AG10803 (cell line): ENCODE measurements around the gene CRYBA1.

Experiments used
- DNase-seq: peaks from one replicate; pipeline ENCODE4 v3.0.0; 2010; ENCODE audit warnings: low read depth
- H3K4me3 ChIP-seq: 2 replicates; pipeline ENCODE4 v1.5.1; 2011; ENCODE audit warnings: mild to moderate bottlenecking, low read length, control low read depth
- TF ChIP-seq, protein P1 (sequence below): conservative IDR thresholded peaks from 2 replicates; pipeline ENCODE4 v1.5.1; 2011; ENCODE audit warnings: mild to moderate bottlenecking, low read length, control low read depth, inconsistent platforms

CRYBA1 gene

DNA sequence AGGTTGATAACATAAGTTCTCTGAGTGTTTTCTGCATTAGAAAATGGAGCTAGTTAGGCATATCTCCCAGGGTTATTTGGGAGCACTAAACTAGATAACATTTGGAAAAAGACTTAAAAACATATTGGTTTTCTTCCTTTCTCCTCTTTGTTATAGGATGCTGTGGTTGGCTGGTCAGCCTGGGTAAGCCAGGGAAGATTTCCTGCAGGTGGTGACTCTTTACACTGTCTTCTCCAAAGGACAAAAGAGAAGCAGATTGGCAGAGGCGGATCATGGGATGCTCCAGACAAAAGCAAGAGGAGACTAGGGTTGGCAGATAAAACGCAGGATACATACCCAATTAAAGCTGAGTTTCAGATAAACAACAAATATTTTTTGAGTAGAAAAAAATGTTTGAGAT lies 6.2 kb upstream of the CRYBA1 start:
- TF ChIP-seq, protein P1, sequence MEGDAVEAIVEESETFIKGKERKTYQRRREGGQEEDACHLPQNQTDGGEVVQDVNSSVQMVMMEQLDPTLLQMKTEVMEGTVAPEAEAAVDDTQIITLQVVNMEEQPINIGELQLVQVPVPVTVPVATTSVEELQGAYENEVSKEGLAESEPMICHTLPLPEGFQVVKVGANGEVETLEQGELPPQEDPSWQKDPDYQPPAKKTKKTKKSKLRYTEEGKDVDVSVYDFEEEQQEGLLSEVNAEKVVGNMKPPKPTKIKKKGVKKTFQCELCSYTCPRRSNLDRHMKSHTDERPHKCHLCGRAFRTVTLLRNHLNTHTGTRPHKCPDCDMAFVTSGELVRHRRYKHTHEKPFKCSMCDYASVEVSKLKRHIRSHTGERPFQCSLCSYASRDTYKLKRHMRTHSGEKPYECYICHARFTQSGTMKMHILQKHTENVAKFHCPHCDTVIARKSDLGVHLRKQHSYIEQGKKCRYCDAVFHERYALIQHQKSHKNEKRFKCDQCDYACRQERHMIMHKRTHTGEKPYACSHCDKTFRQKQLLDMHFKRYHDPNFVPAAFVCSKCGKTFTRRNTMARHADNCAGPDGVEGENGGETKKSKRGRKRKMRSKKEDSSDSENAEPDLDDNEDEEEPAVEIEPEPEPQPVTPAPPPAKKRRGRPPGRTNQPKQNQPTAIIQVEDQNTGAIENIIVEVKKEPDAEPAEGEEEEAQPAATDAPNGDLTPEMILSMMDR, result no peak
- peak; percentile 25 for DNase-seq
- H3K4me3 ChIP-seq, result no peak overlapping the region

DNA sequence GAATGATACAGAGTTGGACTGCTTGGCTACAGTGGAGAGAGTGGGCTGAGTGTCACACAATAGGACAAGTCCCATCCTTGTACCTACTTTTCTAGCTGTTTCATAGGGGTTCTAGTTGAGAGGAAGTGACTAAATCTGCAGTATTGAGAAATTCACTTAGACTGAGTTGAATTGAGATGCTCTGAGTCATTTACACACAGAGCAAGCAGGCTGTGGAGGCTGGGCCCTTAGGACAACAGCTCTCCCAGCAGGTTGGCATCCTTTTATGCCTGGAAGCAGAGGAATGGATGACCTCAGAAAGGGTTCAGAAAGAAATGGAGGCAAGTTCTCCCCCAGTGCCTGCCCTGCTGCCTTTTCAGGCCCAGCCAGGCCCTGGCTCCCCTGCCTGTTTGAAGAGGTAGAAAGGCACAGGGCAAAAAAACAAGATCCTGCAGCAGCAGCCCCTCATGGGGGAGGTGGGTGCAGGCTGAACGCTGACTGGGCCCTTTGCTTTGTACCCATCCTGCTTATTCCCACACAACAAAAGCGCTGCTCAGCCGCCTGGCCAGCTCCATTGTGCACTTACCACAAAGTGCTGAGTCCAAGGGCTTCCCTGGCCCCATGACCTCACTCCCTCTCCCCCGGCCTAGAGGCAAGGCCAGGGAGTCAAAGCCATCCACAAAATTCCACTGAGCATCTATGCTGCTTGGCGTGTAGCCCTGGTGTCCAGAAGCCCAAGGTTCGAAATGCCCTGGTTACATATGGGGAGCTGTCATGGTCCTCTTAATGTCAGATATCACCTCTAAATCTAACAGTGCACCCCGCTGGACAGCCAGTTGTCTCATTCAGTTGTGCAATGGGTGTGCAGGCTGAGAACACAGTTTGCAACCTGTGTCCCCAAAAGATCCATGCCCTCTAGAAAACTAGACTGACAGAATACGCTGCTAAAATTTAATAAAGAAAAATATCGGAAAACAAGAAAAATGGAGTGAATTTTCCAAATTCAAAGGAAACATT lies 5.4 kb upstream of the CRYBA1 start:
- peak; percentile 97 for DNase-seq
- TF ChIP-seq, protein P1, result no peak; the same call in 1 of the 2 replicates

DNA sequence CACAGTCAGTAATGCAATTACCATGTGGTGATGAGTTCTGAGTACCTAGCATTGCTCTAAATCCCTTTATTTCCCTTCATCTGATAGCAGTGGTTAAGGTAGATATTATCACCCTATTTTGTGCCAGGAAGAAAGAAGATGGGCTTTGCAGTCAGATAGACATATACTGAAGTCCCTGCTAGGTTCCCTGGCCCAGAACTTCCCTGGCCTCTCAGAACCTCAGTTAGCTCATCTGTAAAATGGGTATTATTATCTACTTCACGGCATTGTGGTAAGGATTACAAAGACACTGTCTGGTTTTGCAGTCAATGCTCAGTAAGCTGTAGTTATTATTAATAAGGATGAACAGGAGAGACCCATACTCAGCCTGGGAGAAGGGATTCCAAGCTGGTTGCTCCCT lies 4.6 kb upstream of the CRYBA1 start:
- TF ChIP-seq, protein P1, result no peak
- DNase-seq, result no peak
- no peak overlapping the region for H3K4me3 ChIP-seq

More for the DNA sequence above, 5.4 kb upstream of the CRYBA1 start:
- H3K4me3 ChIP-seq, result no peak overlapping the region

DNA sequence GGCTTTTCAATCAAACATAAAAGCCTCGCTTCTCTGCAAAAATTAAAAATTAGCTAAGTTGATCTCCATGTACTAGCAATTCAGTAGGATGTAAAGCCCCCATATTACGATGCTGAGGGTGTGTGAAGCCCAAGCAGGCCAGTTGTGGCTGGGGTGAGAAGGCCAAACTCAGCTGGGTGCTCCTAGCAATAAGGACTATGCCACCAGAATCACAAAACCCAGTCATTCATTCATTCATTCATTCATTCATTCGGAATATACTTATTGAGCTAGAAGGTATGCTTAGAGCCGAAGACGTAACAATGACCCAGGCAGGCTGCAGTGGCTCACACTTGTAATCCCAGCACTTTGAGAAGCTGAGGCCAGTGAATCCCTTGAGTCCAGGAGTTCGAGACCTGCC lies 3.9 kb upstream of the CRYBA1 start:
- TF ChIP-seq, protein P1, result no peak
- no peak for DNase-seq
- no peak overlapping the region for H3K4me3 ChIP-seq

DNA sequence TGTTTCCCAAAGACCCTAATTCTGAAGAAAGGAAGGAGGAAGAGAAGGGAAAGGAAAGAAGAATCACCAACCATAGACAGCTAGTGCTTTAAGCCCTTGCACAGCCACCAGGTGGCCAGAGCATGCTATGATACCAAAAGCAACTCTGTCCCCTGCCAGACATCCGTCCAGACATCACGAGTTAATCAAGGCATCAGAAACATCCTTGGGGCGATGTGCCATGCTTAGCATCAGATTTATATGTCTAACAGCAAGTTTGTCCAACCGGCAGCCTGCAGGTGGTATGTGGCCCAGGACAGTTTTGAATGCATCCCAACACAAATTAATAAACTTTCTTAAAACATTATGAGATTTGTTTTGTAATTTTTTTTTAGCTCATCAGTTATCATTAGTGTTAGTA lies 2.9 kb upstream of the CRYBA1 start:
- TF ChIP-seq, protein P1, result peak; percentile 63
- no peak overlapping the region for H3K4me3 ChIP-seq
- peak; percentile 44 for DNase-seq

DNA sequence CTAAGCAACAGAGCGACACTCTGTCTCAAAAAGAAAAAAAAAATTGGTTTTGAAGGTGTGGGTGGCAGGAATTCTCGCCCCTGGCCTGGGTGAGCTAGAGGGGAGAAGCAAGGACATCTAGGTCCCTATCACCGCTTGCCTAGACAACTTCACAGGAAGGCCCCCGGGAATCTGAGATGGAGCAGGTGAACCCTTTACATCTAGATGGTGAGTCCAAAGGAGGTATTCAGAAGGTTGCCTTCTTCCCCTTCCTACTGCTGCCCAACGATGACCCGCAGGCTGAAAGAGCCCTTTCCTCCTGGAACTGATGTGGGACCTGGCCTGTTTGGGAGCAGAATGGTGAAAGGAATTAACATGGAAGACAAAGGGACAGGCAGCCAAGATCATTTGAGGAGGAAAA lies 1.3 kb upstream of the CRYBA1 start:
- no peak for DNase-seq
- no peak overlapping the region for H3K4me3 ChIP-seq
- TF ChIP-seq, protein P1, result no peak

DNA sequence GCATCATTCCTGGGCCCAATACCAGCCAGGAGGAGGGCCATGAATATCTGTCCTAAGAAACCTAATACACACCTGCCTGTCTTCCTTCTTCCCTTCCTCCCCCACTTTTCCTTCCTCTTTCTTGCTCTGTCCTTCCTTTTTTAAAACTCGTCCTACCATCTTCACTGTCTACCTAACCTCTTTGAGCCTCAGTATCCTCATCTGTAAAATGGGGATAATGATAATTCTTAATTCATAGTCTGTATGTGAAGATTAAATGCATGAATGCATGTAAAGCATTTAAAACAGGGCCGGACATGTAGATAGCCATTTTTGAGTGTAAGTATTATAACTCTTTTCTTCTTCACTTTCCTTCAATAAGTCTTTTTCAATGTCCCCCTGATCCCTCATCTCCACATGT lies 560 bp downstream of the CRYBA1 start:
- TF ChIP-seq, protein P1, result no peak
- H3K4me3 ChIP-seq, result no peak overlapping the region
- no peak for DNase-seq
